COLO829 (cell line): ENCODE results near the gene FAM187B.
"Not testable (repeated sequence)": the region's sequence is repeated elsewhere in the genome, so short reads cannot be mapped to it uniquely, and the experiment has no call there.

Source experiments
- DNase-seq: peaks from one replicate; pipeline ENCODE4 v3.0.0; 2012; ENCODE audit warnings: low spot score

Gene FAM187B

DNA sequence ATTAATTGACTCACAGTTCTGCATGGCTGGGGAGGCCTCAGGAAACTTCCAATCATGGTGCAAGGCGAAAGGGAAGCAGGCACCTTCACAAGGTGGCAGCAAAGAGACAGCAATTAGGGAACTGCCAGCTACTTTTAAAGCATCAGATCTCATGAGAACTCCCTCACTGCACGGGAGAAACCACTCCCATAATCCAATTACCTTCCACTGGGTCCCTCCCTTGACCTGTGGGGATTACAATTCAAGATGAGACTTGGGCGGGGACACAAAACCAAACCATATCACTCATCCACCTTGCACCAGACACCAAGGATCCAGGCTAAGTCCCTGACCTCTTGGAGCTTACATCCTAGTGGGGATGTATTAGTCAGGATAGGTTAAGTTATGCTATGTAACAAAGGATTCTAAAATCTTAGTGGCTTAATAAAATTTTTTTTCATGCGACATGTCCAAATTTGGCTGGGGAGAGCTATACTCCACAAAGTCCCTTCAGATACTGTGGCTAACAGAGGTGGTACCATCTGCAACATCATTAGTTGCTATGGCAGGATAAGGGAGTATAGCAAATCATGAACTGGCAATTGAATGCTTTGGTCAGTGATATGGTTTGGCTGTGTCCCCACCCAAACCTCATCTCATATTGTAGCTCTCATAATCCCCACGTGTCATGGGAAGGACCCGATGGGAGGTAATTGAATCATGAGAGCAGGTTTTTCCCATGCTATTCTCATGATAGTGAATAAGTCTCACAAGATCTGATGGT, 8.3 kb upstream of the FAM187B start:
- no peak for DNase-seq

DNA sequence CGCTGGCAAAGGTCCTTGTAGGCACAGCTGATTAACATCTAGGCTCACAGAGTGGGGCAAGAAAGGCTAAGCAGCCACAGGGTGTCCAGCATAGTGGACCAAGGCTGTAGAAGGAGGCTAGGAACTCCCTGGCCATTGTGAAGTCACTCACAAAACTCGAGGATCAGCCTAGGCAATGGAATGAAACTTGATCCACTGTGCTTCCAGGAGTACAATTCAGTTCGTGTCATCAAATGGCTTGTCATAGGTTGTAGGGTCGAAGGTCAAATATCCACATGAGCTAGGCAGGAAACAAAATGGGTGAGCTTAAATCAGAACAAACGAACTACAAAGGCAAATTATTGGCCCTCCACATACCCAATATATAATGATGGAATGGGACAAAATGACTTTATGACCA, 4.4 kb upstream of the FAM187B start:
- DNase-seq = no peak

GRCh38 chr19:35231956-35232645, 3.6 kb upstream of the FAM187B start:
- DNase-seq = no peak

DNA sequence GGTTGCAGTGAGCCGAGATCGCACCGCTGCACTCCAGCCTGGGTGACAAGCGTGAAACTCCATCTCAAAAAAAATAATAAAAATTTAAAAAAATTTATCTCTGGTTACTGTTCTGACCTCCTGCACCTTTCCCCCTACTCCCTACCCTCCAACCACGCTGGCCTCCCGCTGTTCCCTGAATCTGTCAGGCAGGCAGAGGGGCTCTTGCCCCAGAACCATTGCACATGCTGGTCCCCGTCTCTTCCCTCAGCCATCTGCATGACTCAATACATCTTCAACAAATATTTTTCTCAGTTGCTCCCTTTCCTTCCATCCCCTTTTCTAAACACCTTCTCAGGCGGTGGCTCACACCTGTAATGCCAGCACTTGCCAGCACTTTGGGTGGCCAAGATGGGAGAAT, 1.1 kb upstream of the FAM187B start:
- DNase-seq = no peak

- DNase-seq = no peak
These were observed 1.8 kb downstream of the FAM187B start for GRCh38 chr19:35226748-35227147.

DNA sequence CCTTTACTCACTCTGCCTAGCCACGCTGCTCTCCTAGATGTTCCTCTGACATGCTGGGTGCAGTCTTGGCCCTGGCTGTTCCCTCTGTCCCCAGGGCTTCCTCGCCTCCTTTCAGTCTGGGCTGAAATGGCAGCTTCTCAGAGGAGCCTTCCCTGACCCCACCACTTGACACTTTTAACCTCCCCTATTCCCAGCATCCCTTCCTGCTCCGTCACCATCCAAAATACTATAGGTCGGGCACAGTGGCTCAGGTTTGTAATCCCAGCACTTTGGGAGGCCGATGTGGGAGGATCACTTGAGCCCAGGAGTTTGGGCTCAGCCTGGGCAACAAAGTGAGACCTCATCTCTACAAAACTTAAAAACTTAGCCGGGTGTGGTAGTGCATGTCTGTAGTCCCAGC, 2.6 kb downstream of the FAM187B start:
- DNase-seq = no peak

DNA sequence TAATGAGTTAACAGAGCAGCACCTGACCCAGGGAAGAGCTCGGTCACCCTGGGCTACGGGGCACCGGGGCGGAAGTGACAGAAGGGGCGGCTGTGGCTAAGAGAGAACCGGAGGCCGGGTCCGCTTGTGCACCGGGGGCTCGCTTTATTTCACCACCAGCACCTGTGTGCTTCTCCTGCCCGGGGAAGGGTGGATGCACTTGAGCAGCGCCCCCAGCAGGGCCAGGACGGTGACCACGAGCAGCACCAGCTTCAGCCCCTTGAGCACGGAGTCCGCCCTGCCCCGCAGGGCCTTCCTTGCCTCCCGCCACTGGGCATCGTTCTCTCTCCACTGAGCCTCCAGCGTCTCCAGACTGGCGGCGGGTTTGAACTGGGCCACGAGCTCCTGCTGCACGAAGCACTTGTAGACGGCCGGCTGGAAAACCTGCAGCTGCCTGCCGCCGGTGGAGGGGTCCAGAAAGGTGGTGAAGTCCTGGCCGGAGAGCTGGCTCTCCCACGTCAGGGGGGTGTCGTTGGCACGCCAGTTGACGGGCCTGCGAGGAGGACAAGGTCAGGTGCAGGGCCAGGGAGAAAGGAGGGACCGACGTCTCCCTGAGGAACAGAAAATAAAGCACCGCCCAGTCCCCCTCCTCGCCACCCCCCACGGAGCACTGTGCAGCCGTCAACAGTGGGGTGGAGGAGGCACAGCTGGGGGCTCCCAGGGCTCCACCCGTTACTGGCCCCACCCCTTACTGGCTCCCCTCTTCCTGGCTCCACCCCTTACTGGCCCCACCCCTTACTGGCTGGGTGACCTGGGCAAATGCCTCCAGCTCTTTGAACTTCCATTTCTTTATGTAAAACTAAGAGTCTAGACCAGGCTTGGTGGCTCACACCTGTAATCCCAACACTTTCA, 3.6 kb downstream of the FAM187B start:
- DNase-seq = no peak

GRCh38 chr19:35223862-35224505, 4.6 kb downstream of the FAM187B start:
- no peak for DNase-seq

DNA sequence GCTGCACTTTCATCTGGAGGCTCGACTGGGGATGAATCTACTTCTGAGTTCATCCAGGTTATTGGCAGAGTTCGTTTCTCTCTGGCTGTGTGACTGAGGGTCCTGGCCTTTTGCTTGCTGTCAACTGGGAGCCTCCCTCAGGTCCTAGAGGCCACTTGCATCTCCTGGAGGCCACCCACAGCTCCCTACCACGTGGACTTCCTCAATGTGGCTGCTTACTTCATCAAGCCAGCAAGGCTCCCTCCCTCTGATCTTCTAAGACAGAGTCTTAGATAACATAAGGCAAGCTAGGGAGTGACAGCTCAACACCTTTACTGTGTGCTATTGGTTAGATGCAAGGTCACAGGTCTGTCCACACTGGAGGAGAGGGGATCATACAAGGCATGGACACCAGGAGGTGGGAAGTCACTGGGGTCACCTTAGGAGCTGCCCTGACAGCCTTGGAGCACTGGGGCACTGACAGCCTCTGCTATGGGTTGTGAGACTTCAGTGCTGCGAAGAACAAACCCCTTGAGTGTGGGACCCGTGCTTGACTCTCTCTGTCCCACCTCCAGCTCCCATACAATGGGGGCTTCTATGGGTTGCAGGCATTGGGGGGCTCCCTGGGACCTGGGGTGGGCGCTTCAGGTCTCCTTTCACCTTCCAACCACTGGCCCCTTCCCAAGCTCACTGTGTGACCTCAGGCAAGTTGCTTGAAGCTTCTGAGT, 5.3 kb downstream of the FAM187B start:
- DNase-seq = no peak

GRCh38 chr19:35222373-35223015, 6.0 kb downstream of the FAM187B start:
- no peak for DNase-seq

DNA sequence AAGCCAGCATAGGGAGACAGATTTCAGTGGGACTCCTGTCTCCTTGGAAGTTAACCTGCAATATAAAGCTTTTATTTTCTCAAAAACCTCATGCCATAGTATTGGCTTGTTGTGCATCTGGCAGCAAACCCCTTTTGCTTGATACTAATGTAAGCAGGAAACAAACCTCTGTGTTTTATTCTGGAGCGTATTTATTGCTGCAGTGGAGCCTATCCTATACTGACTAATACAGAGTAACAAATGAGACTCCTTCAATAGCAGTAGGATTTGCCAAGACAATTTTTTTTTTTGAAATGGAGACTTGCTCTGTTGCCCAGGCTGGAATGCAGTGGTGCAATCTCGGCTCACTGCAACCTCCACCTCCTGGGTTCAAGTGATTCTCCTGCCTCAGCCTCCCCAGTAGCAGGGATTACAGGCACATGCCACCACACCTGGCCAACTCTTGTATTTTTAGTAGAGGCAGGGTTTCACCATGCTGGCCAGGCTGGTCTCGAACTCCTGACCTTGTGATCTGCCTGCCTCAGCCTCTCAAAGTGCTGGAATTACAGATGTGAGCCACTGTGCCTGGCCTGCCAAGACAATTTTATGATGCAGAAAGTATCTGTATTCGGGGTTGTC, 7.5 kb downstream of the FAM187B start:
- DNase-seq = not testable (repeated sequence)

GRCh38 chr19:35220315-35220921, 8.1 kb downstream of the FAM187B start:
- DNase-seq = no peak

- DNase-seq = no peak
These were observed 9.5 kb downstream of the FAM187B start for GRCh38 chr19:35219008-35219407.

DNA sequence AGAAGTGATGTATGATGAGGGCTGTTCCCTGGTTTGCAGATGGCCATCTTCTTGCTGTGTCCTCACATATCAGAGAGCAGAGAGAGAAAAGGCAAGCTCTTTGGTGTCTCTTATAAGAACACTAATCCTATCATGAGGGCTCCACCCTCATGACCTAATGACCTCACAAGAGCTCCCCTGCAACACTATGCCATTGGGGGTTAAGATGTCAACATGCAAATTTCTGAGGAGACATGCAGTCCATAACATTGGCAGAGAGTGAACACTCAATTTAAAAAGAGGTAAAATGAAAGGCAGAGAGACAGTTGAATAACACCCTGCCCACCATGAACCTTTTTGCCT, 10.9 kb downstream of the FAM187B start:
- DNase-seq = no peak

DNA sequence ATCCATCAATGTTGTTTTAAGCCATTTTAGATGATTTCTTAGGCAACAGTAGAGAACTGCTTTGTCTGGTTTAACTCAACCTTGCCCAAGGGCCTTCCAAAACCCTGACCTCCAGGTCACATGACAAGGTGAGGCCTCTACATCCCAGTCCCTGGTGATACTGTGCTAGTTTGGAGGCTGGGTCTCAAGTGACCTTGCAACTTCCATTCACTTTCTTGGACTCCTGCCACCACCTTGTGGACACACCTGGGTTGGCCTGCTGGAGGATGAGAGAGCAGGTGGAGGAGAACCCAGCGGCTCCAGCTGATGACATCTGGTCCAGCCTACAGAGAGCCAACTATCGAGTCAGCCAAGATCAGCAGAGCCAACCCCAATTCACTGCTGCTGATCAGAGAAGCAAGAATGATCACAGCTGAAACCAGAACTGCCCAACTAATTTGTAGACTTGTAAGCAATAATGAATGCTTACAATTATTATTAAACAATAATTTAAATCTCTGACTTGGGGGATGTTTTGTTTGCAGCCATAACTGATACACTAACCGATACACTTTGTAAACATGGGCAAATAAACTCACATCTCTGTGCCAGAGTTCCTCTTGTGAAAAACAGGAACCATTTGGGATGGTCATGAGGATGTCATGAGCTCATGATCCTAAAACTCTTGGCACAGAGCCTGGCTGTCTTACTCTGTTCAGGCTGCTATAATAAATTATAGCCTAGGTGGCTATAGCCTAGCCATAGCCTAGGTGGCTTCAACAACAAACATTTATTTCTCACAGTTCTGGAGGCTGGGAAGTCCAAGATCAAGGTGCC, 11.5 kb downstream of the FAM187B start:
- DNase-seq = no peak

- no peak for DNase-seq
These were observed 12.3 kb downstream of the FAM187B start for GRCh38 chr19:35216016-35216832.

DNA sequence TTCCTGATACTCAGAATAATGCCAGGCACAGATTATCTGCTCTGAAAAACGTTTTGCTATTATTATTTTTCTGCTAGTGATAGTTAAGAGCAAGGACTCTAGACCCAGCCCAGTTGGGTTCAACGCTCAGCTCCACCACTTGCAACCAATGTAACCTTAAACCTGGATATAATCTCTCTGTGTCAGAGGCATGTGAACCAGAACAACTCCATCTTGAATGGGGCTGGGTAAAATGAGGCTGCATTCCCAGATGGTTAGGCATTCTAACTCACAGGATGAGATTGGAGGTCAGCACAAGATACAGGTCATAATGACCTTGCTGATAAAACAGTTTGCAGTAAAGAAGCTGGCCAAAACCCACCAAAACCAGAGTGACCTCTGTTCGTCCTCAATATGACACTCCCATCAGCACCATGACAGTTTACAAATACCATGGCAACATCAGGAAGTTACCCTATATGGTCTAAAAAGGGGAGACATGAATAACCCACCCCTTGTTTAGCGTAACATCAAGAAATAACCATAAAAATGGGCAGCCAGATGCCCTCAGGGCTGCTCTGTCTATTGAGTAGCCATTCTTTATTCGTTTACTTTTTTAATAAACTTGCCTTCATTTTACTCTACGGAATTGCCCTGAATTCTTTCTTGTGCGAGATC, 13.6 kb downstream of the FAM187B start:
- DNase-seq = no peak
